HCT116 (cell line): ENCODE results near the gene UBE2E2. TPM values are rescaled to one million over a fixed set of nuclear protein-coding genes. Genes with fewer than 3 reads are reported as not detected.

ENCODE experiments used
- ATAC-seq: fragments of 200-7000 bp; cut with Tn5 transposase; 2 replicates; pipeline ENCODE4 v1.9.1; 2020; ENCODE audit warnings: mild to moderate bottlenecking, moderate library complexity
- BruUV-seq: library from RNA; stranded (reverse); fragments of 400-500 nt; replicated peaks from 2 replicates; lab custom pipeline; 2021; lab: Mats Ljungman, UMichigan
- CTCF ChIA-PET: fragments of 300-600 bp; sonication (Branson Sonifier 250); formaldehyde crosslinking; loops from one replicate; lab custom pipeline; 2021; ENCODE audit warnings: antibody characterized with exemption; lab: Charles Lee
- POLR2A ChIA-PET: fragments of 300-600, 350-600 bp; sonication (Branson Sonifier 250); formaldehyde crosslinking; loops from one replicate; lab custom pipeline; 2021; ENCODE audit warnings: antibody characterized with exemption; lab: Charles Lee
- RAD21 ChIA-PET, 2 experiments: fragments of 300-600 bp; sonication (Branson Sonifier 250); formaldehyde crosslinking; loops; one replicate each; lab custom pipeline; 2023; ENCODE audit warnings: low total read pairs in 2 of 2; ENCODE audit not compliant: uncharacterized antibody in 2 of 2, unreplicated experiment in 2 of 2, low non-redundant PET in 1 of 2; lab: Charles Lee
- DNase-seq: peaks from one replicate; pipeline ENCODE4 v3.0.0-alpha.2; 2010; ENCODE audit warnings: low read depth, low spot score
- H2AFZ ChIP-seq: fragments of 200-600 bp; shearing (Covaris generic), sonication (generic); 2 replicates; pipeline ENCODE4 v1.6.1; 2017; ENCODE audit warnings: low read depth, mixed run types, mixed read lengths, antibody characterized with exemption, low read length; ENCODE audit not compliant: poor library complexity, severe bottlenecking
- H3K27ac ChIP-seq: 2 replicates; pipeline ENCODE4 v1.5.1; 2012; ENCODE audit warnings: low read depth, low read length
- H3K27me3 ChIP-seq: fragments of 200-600 bp; sonication (generic); 2 replicates; pipeline ENCODE4 v1.6.1; 2016; ENCODE audit warnings: mixed run types, low read length, mixed read lengths; ENCODE audit not compliant: insufficient read depth
- H3K36me3 ChIP-seq, 2 experiments: fragments of 200-500 bp in 1 of 2; fragments of 200-600 bp in 1 of 2; sonication (Bioruptor generic) in 1 of 2; sonication (generic) in 1 of 2; 2 replicates each; pipeline versions ENCODE4 v1.5.1 to v1.6.1; 2014 to 2016; ENCODE audit warnings: low read length in 2 of 2, inconsistent platforms in 1 of 2, mixed read lengths in 1 of 2, mixed run types in 1 of 2; ENCODE audit not compliant: insufficient read depth in 2 of 2, control insufficient read depth in 1 of 2
- H3K4me1 ChIP-seq, 2 experiments: fragments of 200-600 bp in 1 of 2; sonication (generic) in 1 of 2; 2 replicates each; pipeline versions ENCODE4 v1.5.1 to v1.6.1; 2012 to 2017; ENCODE audit warnings: low read length in 2 of 2, inconsistent platforms in 1 of 2, mild to moderate bottlenecking in 1 of 2, mixed read lengths in 1 of 2, mixed run types in 1 of 2, moderate library complexity in 1 of 2; ENCODE audit not compliant: insufficient read depth in 2 of 2, control insufficient read depth in 1 of 2
- H3K4me2 ChIP-seq: fragments of 200-600 bp; sonication (generic); 2 replicates; pipeline ENCODE4 v1.6.1; 2017; ENCODE audit warnings: mixed run types, low read length, mixed read lengths
- H3K4me3 ChIP-seq, 2 experiments: fragments of 200-600 bp in 1 of 2; sonication (generic) in 1 of 2; replicated peaks in 1 of 2; 2 replicates each; pipeline ENCODE4 v1.5.1; 2011 to 2016; ENCODE audit warnings: low read length in 2 of 2, control low read depth in 1 of 2, low read depth in 1 of 2, mild to moderate bottlenecking in 1 of 2, mixed read lengths in 1 of 2, mixed run types in 1 of 2
- H3K79me2 ChIP-seq: fragments of 200-600 bp; sonication (generic); 2 replicates; pipeline ENCODE4 v1.6.1; 2017; ENCODE audit warnings: mild to moderate bottlenecking, mixed run types, low read length, moderate library complexity, mixed read lengths; ENCODE audit not compliant: insufficient read depth
- H3K9ac ChIP-seq: fragments of 200-600 bp; sonication (generic); 2 replicates; pipeline ENCODE4 v1.6.1; 2016; ENCODE audit warnings: low read length, mixed read lengths
- H3K9me2 ChIP-seq: fragments of 200-600 bp; sonication (generic), shearing (Covaris generic); 2 replicates; pipeline ENCODE4 v1.6.1; 2017; ENCODE audit warnings: mixed run types, mild to moderate bottlenecking, moderate library complexity; ENCODE audit not compliant: insufficient read depth
- H3K9me3 ChIP-seq, 2 experiments: fragments of 200-500 bp in 1 of 2; fragments of 200-600 bp in 1 of 2; sonication (Bioruptor generic) in 1 of 2; sonication (generic) in 1 of 2; 2 replicates each; pipeline ENCODE4 v1.6.1; 2014 to 2017; ENCODE audit warnings: low read length in 2 of 2, mixed read lengths in 2 of 2, inconsistent platforms in 1 of 2, low read depth in 1 of 2, mild to moderate bottlenecking in 1 of 2, mixed run types in 1 of 2, moderate library complexity in 1 of 2; ENCODE audit not compliant: control insufficient read depth in 1 of 2, insufficient read depth in 1 of 2
- H4K20me1 ChIP-seq: fragments of 200-600 bp; sonication (generic), shearing (Covaris generic); 2 replicates; pipeline ENCODE4 v1.6.1; 2017; ENCODE audit warnings: mixed run types, mild to moderate bottlenecking, moderate library complexity; ENCODE audit not compliant: insufficient read depth
- CBX3 ChIP-seq: IDR thresholded peaks from 2 replicates; pipeline ENCODE4 v1.6.1; 2012; ENCODE audit warnings: low read depth
- CEBPB ChIP-seq: IDR thresholded peaks from 2 replicates; pipeline ENCODE4 v1.6.1; 2012; ENCODE audit warnings: low read depth
- EGR1 ChIP-seq: IDR thresholded peaks from 2 replicates; pipeline ENCODE4 v1.6.1; 2012; ENCODE audit warnings: low read depth
- EZH2 ChIP-seq: fragments of 200-600 bp; sonication (generic); IDR thresholded peaks from 2 replicates; pipeline ENCODE4 v1.6.1; 2017; ENCODE audit warnings: antibody characterized with exemption, mixed run types
- EZH2phosphoT487 ChIP-seq: fragments of 200-600 bp; IDR thresholded peaks from 2 replicates; pipeline ENCODE4 v1.6.1; 2018; ENCODE audit warnings: antibody characterized with exemption, borderline replicate concordance
- JUND ChIP-seq: IDR thresholded peaks from 2 replicates; pipeline ENCODE4 v1.6.1; 2012
- POLR2A ChIP-seq: IDR thresholded peaks from 2 replicates; pipeline ENCODE4 v1.7.0; 2011; ENCODE audit warnings: borderline replicate concordance; ENCODE audit not compliant: insufficient read depth, insufficient read length; ENCODE audit errors: extremely low read depth
- POLR2AphosphoS5 ChIP-seq: IDR thresholded peaks from 2 replicates; pipeline ENCODE4 v1.6.1; 2011; ENCODE audit warnings: mild to moderate bottlenecking, low read depth, low read length, moderate library complexity
- RAD21 ChIP-seq: IDR thresholded peaks from 2 replicates; pipeline ENCODE4 v1.6.1; 2012; ENCODE audit warnings: low read depth, mild to moderate bottlenecking
- intact Hi-C: fragments of 100-400 bp; cut with micrococcal nuclease; formaldehyde crosslinking; loops from 2 replicates; pipeline ENCODE4 v1.10.0; 2022
- total RNA-seq: library from RNA; stranded (reverse); gene quantifications from one replicate; pipeline ENCODE4 v1.2.1, GENCODE V29; 2021; ENCODE audit not compliant: unreplicated experiment
- TF ChIP-seq, protein P1 (sequence below), 3 experiments: fragments of 200-600 bp in 1 of 3; sonication (generic) in 1 of 3; IDR thresholded peaks in 2 of 3; conservative IDR thresholded peaks in 1 of 3; 2 replicates each; pipeline ENCODE4 v1.5.1; 2012 to 2017; ENCODE audit warnings: low read depth in 2 of 3, low read length in 2 of 3, antibody characterized with exemption in 1 of 3, borderline replicate concordance in 1 of 3, control low read depth in 1 of 3, mild to moderate bottlenecking in 1 of 3, mixed read lengths in 1 of 3, mixed run types in 1 of 3, moderate library complexity in 1 of 3; ENCODE audit not compliant: insufficient read depth in 1 of 3
- TF ChIP-seq, protein P2 (sequence below): IDR thresholded peaks from 2 replicates; pipeline ENCODE4 v1.6.1; 2012; ENCODE audit warnings: low read depth

Gene UBE2E2
- total RNA-seq, 1 experiment from 2014 or later, result 21.4 TPM

DNA sequence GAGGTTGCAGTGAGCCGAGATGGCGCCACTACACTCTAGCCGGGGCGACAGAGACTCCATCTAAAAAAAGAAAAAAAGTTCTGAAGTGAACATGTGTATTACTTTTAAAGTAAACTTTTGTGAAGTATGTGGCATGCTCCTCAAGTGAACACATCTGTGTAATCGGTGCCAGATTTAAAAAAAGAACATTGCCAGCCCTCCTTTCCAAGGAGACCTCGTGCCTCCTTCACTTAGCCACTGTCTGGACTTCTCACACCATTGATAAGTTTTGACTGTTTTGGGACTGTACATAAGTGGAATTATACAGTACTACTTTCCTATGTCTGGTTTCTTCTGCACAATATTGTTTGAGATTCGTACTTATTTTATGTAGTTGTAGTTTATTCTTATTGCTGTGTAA, 140.4 kb downstream of the UBE2E2 start:
- H3K4me1 ChIP-seq, result no peaks in the 10 kb centered on the region
- CTCF ChIA-PET, result no interaction called here
- H3K4me2 ChIP-seq, result no peak overlapping the region
- no peak overlapping the region for H3K9ac ChIP-seq
- no peak overlapping the region for H3K27ac ChIP-seq
- no peaks in the 10 kb centered on the region for H4K20me1 ChIP-seq
- no peak for TF ChIP-seq CEBPB
- TF ChIP-seq, protein P1, sequence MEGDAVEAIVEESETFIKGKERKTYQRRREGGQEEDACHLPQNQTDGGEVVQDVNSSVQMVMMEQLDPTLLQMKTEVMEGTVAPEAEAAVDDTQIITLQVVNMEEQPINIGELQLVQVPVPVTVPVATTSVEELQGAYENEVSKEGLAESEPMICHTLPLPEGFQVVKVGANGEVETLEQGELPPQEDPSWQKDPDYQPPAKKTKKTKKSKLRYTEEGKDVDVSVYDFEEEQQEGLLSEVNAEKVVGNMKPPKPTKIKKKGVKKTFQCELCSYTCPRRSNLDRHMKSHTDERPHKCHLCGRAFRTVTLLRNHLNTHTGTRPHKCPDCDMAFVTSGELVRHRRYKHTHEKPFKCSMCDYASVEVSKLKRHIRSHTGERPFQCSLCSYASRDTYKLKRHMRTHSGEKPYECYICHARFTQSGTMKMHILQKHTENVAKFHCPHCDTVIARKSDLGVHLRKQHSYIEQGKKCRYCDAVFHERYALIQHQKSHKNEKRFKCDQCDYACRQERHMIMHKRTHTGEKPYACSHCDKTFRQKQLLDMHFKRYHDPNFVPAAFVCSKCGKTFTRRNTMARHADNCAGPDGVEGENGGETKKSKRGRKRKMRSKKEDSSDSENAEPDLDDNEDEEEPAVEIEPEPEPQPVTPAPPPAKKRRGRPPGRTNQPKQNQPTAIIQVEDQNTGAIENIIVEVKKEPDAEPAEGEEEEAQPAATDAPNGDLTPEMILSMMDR (IDR thresholded peaks at IDR 0.05 in 2 of 3, conservative IDR thresholded peaks at IDR 0.05 in 1 of 3; ENCODE audit: borderline replicate concordance in 1 of 3, insufficient read depth in 1 of 3, low read depth in 2 of 3, low read length in 2 of 3), result no peak
- TF ChIP-seq EZH2phosphoT487, result no peak
- TF ChIP-seq CBX3, result no peak
- TF ChIP-seq EZH2, result no peak
- no peak for TF ChIP-seq EGR1
- TF ChIP-seq POLR2AphosphoS5, result no peak
- no peak for TF ChIP-seq JUND
- TF ChIP-seq RAD21, result no peak
- no peak for TF ChIP-seq POLR2A
- TF ChIP-seq, protein P2, sequence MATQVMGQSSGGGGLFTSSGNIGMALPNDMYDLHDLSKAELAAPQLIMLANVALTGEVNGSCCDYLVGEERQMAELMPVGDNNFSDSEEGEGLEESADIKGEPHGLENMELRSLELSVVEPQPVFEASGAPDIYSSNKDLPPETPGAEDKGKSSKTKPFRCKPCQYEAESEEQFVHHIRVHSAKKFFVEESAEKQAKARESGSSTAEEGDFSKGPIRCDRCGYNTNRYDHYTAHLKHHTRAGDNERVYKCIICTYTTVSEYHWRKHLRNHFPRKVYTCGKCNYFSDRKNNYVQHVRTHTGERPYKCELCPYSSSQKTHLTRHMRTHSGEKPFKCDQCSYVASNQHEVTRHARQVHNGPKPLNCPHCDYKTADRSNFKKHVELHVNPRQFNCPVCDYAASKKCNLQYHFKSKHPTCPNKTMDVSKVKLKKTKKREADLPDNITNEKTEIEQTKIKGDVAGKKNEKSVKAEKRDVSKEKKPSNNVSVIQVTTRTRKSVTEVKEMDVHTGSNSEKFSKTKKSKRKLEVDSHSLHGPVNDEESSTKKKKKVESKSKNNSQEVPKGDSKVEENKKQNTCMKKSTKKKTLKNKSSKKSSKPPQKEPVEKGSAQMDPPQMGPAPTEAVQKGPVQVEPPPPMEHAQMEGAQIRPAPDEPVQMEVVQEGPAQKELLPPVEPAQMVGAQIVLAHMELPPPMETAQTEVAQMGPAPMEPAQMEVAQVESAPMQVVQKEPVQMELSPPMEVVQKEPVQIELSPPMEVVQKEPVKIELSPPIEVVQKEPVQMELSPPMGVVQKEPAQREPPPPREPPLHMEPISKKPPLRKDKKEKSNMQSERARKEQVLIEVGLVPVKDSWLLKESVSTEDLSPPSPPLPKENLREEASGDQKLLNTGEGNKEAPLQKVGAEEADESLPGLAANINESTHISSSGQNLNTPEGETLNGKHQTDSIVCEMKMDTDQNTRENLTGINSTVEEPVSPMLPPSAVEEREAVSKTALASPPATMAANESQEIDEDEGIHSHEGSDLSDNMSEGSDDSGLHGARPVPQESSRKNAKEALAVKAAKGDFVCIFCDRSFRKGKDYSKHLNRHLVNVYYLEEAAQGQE, result no peak
- TF ChIP-seq, all 23 proteins: peak for 0
- POLR2A ChIA-PET, result no interaction called here
- Histone ChIP-seq H3K9me2 (no peaks in the 10 kb centered on the region), H2AFZ (no peak overlapping the region), H3K79me2 (no peaks in the 10 kb centered on the region), H3K9me3 (no peaks in the 10 kb centered on the region), H3K27me3 (peaks cover 35% of the 10 kb centered on the region), H3K36me3 (no peaks in the 10 kb centered on the region), H3K4me3 (no peak overlapping the region)
- intact Hi-C loops, result no loop called here
- DNase-seq, result no peak
- no TSS peak for BruUV-seq
- RAD21 ChIA-PET, result no interaction called here
- ATAC-seq, result no peak
